Mesenchymal stem cell (in vitro differentiated cells and primary cell): ENCODE measurements around the gene NTN4.
"Not testable (repeated sequence)": the region's sequence is repeated elsewhere in the genome, so short reads cannot be mapped to it uniquely, and the experiment has no call there.

Experiments
- DNase-seq: peaks from one replicate; pipeline ENCODE4 v3.0.0-alpha.2; 2013
- H2AFZ ChIP-seq: one replicate; pipeline ENCODE4 v1.6.1; 2013; ENCODE audit warnings: low read depth, mild to moderate bottlenecking, control low read depth, inconsistent platforms, low read length, moderate library complexity
- H2AK5ac ChIP-seq: 2 replicates; pipeline ENCODE4 v1.6.1; 2013; ENCODE audit warnings: low read length, moderate library complexity, mild to moderate bottlenecking, inconsistent platforms; ENCODE audit not compliant: severe bottlenecking
- H2BK120ac ChIP-seq: one replicate; pipeline ENCODE4 v1.6.1; 2013; ENCODE audit warnings: low read depth, mild to moderate bottlenecking, inconsistent platforms, low read length, moderate library complexity
- H2BK12ac ChIP-seq, 2 experiments: one replicate each; pipeline ENCODE4 v1.6.1; 2013; ENCODE audit warnings: inconsistent platforms in 2 of 2, low read length in 2 of 2, mild to moderate bottlenecking in 2 of 2, moderate library complexity in 2 of 2, control low read depth in 1 of 2
- H2BK15ac ChIP-seq: one replicate; pipeline ENCODE4 v1.6.1; 2013; ENCODE audit warnings: mild to moderate bottlenecking, low read depth, inconsistent platforms; ENCODE audit not compliant: poor library complexity, severe bottlenecking
- H2BK5ac ChIP-seq: 2 replicates; pipeline ENCODE4 v1.6.1; 2013; ENCODE audit warnings: low read depth, mild to moderate bottlenecking, low read length, control low read depth, inconsistent platforms; ENCODE audit not compliant: poor library complexity, severe bottlenecking
- H3K14ac ChIP-seq, 2 experiments: one replicate each; pipeline ENCODE4 v1.6.1; 2013; ENCODE audit warnings: inconsistent platforms in 2 of 2, low read length in 2 of 2, control low read depth in 1 of 2, mild to moderate bottlenecking in 1 of 2, moderate library complexity in 1 of 2
- H3K18ac ChIP-seq, 2 experiments: one replicate each; pipeline ENCODE4 v1.6.1; 2013; ENCODE audit warnings: inconsistent platforms in 2 of 2, low read length in 2 of 2, control low read depth in 1 of 2, low read depth in 1 of 2, mild to moderate bottlenecking in 1 of 2
- H3K23ac ChIP-seq, 2 experiments: one replicate each; pipeline ENCODE4 v1.6.1; 2013; ENCODE audit warnings: inconsistent platforms in 2 of 2, low read length in 2 of 2, mild to moderate bottlenecking in 2 of 2, moderate library complexity in 2 of 2, control low read depth in 1 of 2
- H3K27ac ChIP-seq: 2 replicates; pipeline ENCODE4 v1.5.1; 2013; ENCODE audit warnings: mild to moderate bottlenecking, moderate library complexity, low read length, control low read depth, inconsistent platforms; ENCODE audit not compliant: poor library complexity, severe bottlenecking
- H3K27me3 ChIP-seq, 2 experiments: 2 replicates each; pipeline versions ENCODE4 v1.6.1 to v1.7.0; 2013; ENCODE audit warnings: low read length in 2 of 2, mild to moderate bottlenecking in 2 of 2, moderate library complexity in 2 of 2, control low read depth in 1 of 2, inconsistent platforms in 1 of 2; ENCODE audit not compliant: control insufficient read depth in 1 of 2, insufficient read depth in 1 of 2
- H3K36me3 ChIP-seq, 2 experiments: 2 replicates each; pipeline versions ENCODE4 v1.6.1 to v1.7.0; 2013; ENCODE audit warnings: low read length in 2 of 2, control low read depth in 1 of 2, inconsistent platforms in 1 of 2, low read depth in 1 of 2, mild to moderate bottlenecking in 1 of 2; ENCODE audit not compliant: insufficient read depth in 2 of 2, control insufficient read depth in 1 of 2
- H3K4ac ChIP-seq, 2 experiments: one replicate each; pipeline ENCODE4 v1.6.1; 2013; ENCODE audit warnings: inconsistent platforms in 2 of 2, low read length in 2 of 2, mild to moderate bottlenecking in 2 of 2, moderate library complexity in 2 of 2, control low read depth in 1 of 2, low read depth in 1 of 2
- H3K4me1 ChIP-seq: 2 replicates; pipeline ENCODE4 v1.6.1; 2013; ENCODE audit warnings: low read depth, low read length, control low read depth; ENCODE audit not compliant: control insufficient read depth, insufficient read depth
- H3K4me2 ChIP-seq: 2 replicates; pipeline ENCODE4 v1.6.1; 2013; ENCODE audit warnings: low read length, mild to moderate bottlenecking, inconsistent platforms; ENCODE audit not compliant: poor library complexity, severe bottlenecking
- H3K4me3 ChIP-seq, 2 experiments: 2 replicates each; pipeline versions ENCODE4 v1.5.1 to v1.7.0; 2013; ENCODE audit warnings: low read length in 2 of 2, mild to moderate bottlenecking in 2 of 2, control low read depth in 1 of 2, low read depth in 1 of 2; ENCODE audit not compliant: insufficient read depth in 1 of 2
- H3K79me1 ChIP-seq: replicated peaks from 2 replicates; pipeline ENCODE4 v1.6.1; 2013; ENCODE audit warnings: mild to moderate bottlenecking, control low read depth, low read length, inconsistent platforms; ENCODE audit not compliant: poor library complexity, severe bottlenecking
- H3K9ac ChIP-seq: 2 replicates; pipeline ENCODE4 v1.7.0; 2013; ENCODE audit warnings: mild to moderate bottlenecking, low read length, moderate library complexity
- H3K9me3 ChIP-seq: 2 replicates; pipeline ENCODE4 v1.7.0; 2013; ENCODE audit warnings: mild to moderate bottlenecking, low read length; ENCODE audit not compliant: control insufficient read depth
- H4K8ac ChIP-seq: one replicate; pipeline ENCODE4 v1.6.1; 2013; ENCODE audit warnings: inconsistent platforms, mild to moderate bottlenecking, low read length, moderate library complexity
- H4K91ac ChIP-seq: one replicate; pipeline ENCODE4 v1.6.1; 2013; ENCODE audit warnings: mild to moderate bottlenecking, low read length, inconsistent platforms
- WGBS: methylation state at CpG from one replicate; pipeline ENCODE4 v1.1.7; 2013; ENCODE audit warnings: mixed read lengths; 5-methylcytosine and 5-hydroxymethylcytosine counted together

The NTN4 gene

DNA sequence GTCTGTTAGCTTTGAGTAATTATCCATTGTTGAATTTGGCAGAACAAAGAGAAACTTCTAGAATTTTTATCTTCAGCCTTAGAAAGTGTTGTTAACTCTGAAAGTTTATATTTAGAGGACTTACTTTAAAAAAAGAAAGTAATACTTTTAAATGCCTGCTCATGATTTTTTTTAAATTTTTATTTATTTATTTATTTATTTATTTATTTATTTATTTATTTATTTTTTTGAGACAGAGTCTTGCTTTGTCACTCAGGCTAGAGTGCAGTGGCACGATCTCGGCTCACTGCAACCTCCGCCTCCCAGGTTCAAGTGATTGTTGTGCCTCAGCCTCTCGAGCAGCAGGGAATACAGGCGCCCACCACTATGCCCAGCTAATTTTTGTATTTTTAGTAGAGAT, 54.8 kb downstream of the NTN4 start:
- H2BK5ac ChIP-seq, H3K79me1 ChIP-seq, H3K14ac ChIP-seq, H2BK120ac ChIP-seq, H3K23ac ChIP-seq, H4K8ac ChIP-seq, H3K36me3 ChIP-seq, H3K27me3 ChIP-seq, H3K18ac ChIP-seq, H3K4me1 ChIP-seq, H3K9ac ChIP-seq, H2AFZ ChIP-seq, DNase-seq, H2AK5ac ChIP-seq, H3K4me2 ChIP-seq, H3K27ac ChIP-seq, H4K91ac ChIP-seq, H3K9me3 ChIP-seq, H2BK12ac ChIP-seq, H3K4me3 ChIP-seq, H2BK15ac ChIP-seq, H3K4ac ChIP-seq: not testable (repeated sequence)
- WGBS = 93% methylated on average over 5 of the region's 5 CpGs

DNA sequence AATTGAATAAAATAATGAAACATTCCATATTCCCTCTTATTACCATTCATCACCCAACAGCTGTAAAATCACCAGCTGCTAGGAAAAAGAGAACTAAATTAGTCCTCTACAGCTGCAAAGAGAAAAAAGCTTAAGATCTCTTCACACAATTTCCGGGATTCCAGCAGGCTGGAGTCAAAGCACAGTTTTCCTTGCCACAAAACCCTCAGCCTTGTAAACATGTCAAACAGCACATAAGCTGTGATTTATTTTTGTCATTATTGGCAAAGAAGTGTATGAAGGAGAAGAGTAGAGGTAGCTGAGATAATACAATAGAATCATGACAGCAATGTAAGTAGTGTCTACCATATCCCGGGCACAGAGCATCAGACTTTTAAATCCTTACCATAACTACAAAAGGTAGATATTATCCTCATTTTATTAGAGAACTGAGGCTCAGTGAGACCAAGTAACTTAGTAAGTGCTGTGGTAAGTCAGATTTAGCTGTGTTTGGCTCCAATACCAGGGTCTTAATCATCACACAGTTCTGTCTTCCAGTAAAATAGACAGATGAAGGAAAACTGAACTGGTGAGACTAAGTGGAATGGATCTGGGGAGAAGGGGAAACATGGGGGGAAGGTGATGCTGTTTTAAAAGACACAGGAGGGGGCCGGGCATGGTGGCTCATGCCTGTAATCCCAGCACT, 57.3 kb downstream of the NTN4 start:
- Histone ChIP-seq H3K14ac (no peak overlapping the region), H3K79me1 (peaks cover 1% of the 10 kb centered on the region), H3K23ac (no peak overlapping the region), H2BK12ac (no peak overlapping the region), H4K8ac (no peak overlapping the region), H3K27me3 (no peaks in the 10 kb centered on the region), H2AK5ac (no peak overlapping the region), H3K36me3 (peaks cover 2 to 11% of the 10 kb centered on the region in 2 experiments), H2AFZ (no peak overlapping the region), H3K18ac (peak overlapping the region in 1 of 2 experiments; percentile 6), H3K27ac (peak overlapping the region; percentile 74), H4K91ac (no peak overlapping the region), H3K4ac (peak overlapping the region in 1 of 2 experiments; percentile 9), H3K4me3 (no peak overlapping the region), H2BK15ac (no peak overlapping the region), H2BK120ac (no peak overlapping the region), H3K9ac (peak overlapping the region; percentile 16), H3K4me1 (peaks cover 6% of the 10 kb centered on the region), H3K4me2 (no peak overlapping the region), H2BK5ac (no peak overlapping the region), H3K9me3 (no peaks in the 10 kb centered on the region)
- 50% methylated on average over 1 of the region's 3 CpGs for WGBS
- peak; percentile 91 for DNase-seq

DNA sequence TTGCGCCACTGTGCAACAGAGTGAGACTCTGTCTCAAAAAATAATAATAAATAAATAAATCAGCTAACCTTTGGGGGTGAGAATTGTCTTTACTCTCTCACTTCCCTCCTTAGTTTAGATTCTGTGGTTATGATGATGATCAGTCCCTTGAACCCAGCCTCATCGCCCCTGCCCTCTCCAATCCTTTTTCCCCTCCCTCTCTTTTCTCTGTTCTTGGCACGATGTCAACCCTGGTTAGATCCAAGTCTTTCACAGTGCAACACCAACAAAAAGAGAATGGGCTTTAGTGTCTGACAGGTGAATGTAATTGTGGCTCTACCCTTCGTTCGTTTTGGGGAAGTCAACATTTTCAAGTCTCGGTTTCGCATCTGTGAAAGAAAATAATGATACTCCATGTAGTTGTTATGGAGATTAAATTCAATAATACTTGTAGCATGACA, 59.0 kb downstream of the NTN4 start:
- WGBS = 96% methylated on average over 6 of the region's 7 CpGs
- H3K18ac ChIP-seq = no peak overlapping the region
- no peak overlapping the region for H3K9ac ChIP-seq
- H3K27me3 ChIP-seq = no peaks in the 10 kb centered on the region
- no peak overlapping the region for H3K4me2 ChIP-seq
- H2AFZ ChIP-seq = no peak overlapping the region
- no peak for DNase-seq
- H3K4me3 ChIP-seq = no peak overlapping the region
- peaks cover 6% of the 10 kb centered on the region for H3K9me3 ChIP-seq
- H3K27ac ChIP-seq = no peak overlapping the region
- H3K4me1 ChIP-seq = peaks cover 6% of the 10 kb centered on the region
- H3K79me1 ChIP-seq = peaks cover 1% of the 10 kb centered on the region
- no peak overlapping the region for H2BK12ac ChIP-seq
- H2AK5ac ChIP-seq = peak overlapping the region; percentile 88
- H3K14ac ChIP-seq = no peak overlapping the region
- no peak overlapping the region for H4K91ac ChIP-seq
- peaks cover 4 to 9% of the 10 kb centered on the region in 2 experiments for H3K36me3 ChIP-seq
- H2BK5ac ChIP-seq = no peak overlapping the region
- H3K23ac ChIP-seq = no peak overlapping the region
- no peak overlapping the region for H2BK120ac ChIP-seq
- H3K4ac ChIP-seq = no peak overlapping the region
- H4K8ac ChIP-seq = no peak overlapping the region
- H2BK15ac ChIP-seq = no peak overlapping the region

DNA sequence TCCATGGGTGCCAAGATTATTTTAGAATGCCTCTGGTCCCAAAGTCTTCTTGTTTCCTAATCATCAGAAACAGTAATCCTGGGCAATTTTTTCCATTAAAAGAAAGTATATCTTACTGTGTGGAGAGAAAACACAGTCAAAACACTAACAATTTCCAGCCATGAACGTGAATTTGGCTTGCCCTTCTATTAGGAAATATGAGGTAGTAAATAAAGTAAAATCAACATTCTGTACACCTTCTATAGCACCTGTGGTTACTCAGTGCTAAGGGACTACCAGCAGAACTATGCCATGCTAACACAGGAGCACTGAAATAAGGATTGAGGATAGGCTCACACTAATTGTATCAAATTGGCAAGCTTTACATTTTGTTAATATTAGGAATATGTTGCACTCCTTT, 60.1 kb downstream of the NTN4 start:
- H3K14ac ChIP-seq = no peak overlapping the region
- H2BK12ac ChIP-seq = no peak overlapping the region
- no peak overlapping the region for H4K8ac ChIP-seq
- WGBS = no CpG with 5 or more reads among the region's 1 CpG
- peaks cover 10% of the 10 kb centered on the region for H3K9me3 ChIP-seq
- peaks cover 6% of the 10 kb centered on the region for H3K4me1 ChIP-seq
- H3K9ac ChIP-seq = no peak overlapping the region
- no peak overlapping the region for H2BK120ac ChIP-seq
- H3K23ac ChIP-seq = no peak overlapping the region
- no peak overlapping the region for H2BK5ac ChIP-seq
- DNase-seq = no peak
- H3K18ac ChIP-seq = no peak overlapping the region
- no peak overlapping the region for H4K91ac ChIP-seq
- no peak overlapping the region for H3K4ac ChIP-seq
- H3K27ac ChIP-seq = no peak overlapping the region
- no peak overlapping the region for H2AK5ac ChIP-seq
- H2BK15ac ChIP-seq = no peak overlapping the region
- no peak overlapping the region for H3K4me2 ChIP-seq
- no peaks in the 10 kb centered on the region for H3K27me3 ChIP-seq
- H3K36me3 ChIP-seq = peaks cover 4% of the 10 kb centered on the region in 2 experiments
- peaks cover 1% of the 10 kb centered on the region for H3K79me1 ChIP-seq
- H2AFZ ChIP-seq = no peak overlapping the region
- H3K4me3 ChIP-seq = no peak overlapping the region
